DMS153 treated with DMSO at 0.1 percent for 48 hours (cell line): ENCODE results near the gene ARL2BP.

Experiments used
- DNase-seq: peaks from one replicate; lab custom pipeline; 2025; ENCODE audit not compliant: unreplicated experiment; lab: John Stamatoyannopoulos, UW

ARL2BP gene

DNA sequence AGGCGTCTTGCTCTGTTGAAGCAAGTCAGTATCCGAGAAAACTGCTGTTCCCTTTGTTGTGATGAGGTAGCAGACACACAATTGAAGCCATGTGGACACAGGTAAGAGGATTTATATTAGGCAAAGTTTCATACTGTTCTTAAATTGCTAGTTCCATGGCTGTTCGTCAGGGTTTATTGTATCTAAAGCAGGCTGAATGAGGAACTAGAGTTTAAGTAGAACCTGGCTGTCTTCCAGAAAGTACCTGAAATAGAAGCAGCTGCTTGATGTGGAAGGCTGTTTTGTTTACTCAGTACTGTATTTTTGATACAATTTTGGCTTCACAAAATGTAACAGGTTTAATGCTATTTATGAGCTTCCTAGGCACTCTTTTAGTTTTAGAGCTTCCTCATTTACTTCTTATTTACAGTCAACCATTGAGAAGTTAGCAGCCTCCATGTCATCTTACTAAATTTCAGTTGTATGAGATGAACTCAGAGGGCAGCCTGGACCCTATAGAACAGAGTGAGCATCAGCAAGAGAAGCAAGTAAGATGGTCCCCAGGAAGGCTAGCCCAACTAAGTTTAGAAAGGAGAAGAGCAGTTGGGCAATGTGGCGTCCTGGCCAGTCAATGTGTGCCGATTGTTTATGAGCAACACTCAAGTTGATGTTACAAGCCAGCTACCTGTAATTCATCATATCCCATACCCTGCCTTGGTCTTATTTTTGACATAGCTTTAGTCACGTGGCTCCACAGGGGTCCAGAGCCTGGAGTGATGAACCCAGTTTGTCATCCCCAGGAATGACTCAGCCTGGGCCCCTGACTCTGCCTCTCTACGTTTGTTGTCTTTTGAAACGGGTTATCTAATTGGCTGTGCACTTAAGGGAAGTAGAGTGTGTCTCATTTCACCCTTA, 9.7 kb upstream of the ARL2BP start:
- peak; percentile 86 for DNase-seq

DNA sequence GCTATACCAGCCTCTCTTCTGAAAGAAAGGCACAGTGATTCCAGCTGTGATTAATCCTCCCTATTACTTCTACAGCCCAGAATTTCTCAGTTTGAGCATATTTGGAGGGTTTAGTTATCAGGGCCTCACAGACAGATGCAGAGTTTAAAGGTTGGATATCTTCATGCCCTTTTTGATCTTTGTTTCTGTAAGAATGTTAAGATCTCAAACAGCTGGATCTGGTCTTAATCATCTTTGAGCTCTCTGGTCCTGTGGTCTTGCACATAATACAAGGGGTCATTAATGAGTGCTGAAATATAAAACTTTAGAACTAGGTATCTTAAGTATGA, 9.1 kb upstream of the ARL2BP start:
- DNase-seq = no peak

DNA sequence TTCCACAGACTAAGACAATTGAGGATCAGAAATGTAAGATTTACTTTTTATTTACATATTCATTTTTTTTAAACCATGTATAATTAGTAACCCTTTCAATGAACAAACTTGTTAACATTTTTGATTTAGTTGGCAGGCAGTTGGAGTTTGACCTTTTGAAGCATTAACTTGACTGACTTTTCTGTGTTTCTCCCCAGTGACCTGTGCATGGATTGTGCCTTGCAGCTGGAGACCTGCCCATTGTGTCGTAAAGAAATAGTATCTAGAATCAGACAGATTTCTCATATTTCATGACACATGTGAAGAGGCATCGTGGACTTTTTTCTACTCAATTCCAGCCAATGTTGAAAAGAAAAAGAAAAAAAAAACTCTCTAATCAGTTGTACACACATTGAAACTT, 6.4 kb upstream of the ARL2BP start:
- no peak for DNase-seq

DNA sequence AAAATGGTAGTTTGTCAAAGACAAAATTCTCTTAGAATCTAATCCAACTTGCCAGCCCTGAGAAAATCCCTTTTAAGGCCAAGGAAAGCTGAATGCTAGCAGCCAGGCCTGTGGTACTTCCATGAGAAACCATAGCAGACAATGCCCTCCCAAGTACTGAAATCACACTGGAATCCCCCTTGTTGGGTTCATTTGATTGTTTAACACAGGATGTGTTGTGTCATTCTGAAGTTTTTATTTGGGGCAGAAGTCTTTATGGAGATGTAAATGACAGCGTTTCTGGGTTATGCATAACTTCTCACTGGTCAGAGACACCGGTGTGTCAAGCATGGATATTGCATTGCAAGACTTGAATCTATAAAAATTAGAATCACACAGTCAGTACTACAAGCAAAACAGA, 6.0 kb upstream of the ARL2BP start:
- no peak for DNase-seq

- no peak for DNase-seq
Observed at GRCh38 chr16:57240851-57241250, 4.2 kb upstream of the ARL2BP start.

DNA sequence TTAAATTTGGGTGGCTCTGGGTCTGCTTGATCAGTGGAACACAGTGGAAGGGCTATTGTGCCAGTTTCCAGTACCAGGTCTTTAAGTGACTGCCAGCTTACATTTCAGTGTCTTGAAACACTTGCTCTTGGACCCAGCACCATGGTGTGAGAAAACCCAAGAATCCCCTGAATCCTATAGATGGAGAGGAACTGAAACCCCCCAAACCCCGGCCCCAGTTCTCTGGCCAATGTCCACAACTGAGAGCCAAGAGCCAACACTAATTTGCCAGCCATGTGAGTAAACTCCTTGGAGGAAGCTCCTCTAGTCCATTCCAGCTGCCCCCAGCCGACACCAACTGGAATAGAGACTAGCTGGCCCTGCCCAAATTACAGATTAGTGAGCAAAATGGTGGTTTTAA, 2.4 kb upstream of the ARL2BP start:
- DNase-seq = no peak

GRCh38 chr16:57244463-57244766, 644 bp upstream of the ARL2BP start:
- no peak for DNase-seq

DNA sequence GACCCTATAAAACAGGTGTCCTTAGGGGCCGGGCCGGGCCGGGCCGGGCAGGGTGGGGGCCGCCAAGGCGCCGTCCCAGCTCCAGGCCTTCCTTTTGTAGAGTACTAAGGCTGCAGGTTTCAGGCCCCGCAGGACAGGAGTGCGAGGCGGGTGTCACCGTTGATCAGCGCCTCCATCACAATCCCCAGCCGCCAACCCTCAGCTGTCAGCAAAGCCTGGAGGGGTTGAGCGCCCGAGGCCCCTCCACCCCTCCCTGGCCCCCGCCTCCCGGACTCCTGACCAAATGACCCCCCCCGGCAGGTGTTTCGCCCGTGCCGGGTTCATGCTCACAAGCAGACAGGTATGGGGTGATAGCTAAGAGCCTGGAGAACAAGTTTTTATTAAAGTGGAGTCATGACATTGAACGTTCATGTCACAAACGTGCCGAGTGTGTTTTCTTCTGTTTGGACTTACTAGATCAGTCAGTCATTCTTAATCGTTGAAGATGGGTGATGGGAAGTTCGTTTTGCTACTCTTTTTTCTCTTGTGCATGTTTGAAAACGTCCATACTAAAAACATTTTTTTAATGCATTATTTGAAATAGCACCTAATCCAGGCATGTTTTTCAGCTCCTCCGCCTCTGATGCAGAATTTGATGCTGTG, 534 bp downstream of the ARL2BP start:
- DNase-seq = no peak

GRCh38 chr16:57251352-57251751, 6.3 kb downstream of the ARL2BP start:
- no peak for DNase-seq

- DNase-seq = no peak
Observed at GRCh38 chr16:57252148-57252721, 7.2 kb downstream of the ARL2BP start.

- DNase-seq = no peak
Observed at GRCh38 chr16:57253466-57253865, 8.4 kb downstream of the ARL2BP start.

DNA sequence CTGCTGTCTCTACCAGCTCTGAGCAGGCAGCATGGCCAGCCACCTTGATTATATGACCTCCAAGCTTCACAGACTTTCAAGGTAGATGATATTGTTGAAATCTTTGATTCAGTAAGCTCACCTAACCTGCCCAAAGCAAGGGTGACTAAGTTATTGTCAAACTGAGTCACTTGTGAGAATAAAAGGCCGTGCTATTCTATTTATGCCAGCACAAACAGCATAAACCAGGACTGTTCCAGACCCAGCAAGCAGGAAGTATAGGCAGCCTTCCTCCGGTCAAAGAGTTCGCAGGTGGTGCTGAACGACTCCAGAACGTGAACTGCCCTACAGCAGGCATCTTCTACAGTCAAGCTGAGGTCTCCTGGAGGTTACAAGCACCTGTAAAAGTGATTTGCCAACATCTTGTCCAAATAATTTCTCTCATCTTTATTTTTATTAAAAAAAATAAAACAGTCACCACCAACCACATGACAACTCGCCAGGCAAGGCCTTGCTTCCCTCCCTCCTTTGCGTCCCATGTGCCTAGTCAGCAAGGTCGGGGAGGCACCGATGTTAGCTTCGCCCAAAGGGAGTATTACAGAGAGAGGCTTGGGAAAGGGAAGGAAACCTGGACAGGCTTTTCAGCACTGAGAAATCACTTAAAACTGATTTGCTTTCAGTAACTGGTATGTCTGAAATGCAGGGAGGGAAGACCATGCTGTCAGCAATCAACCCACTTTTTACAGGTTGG, 10.8 kb downstream of the ARL2BP start:
- DNase-seq = no peak

- DNase-seq = no peak
Observed at GRCh38 chr16:57256601-57257395, 11.7 kb downstream of the ARL2BP start.

DNA sequence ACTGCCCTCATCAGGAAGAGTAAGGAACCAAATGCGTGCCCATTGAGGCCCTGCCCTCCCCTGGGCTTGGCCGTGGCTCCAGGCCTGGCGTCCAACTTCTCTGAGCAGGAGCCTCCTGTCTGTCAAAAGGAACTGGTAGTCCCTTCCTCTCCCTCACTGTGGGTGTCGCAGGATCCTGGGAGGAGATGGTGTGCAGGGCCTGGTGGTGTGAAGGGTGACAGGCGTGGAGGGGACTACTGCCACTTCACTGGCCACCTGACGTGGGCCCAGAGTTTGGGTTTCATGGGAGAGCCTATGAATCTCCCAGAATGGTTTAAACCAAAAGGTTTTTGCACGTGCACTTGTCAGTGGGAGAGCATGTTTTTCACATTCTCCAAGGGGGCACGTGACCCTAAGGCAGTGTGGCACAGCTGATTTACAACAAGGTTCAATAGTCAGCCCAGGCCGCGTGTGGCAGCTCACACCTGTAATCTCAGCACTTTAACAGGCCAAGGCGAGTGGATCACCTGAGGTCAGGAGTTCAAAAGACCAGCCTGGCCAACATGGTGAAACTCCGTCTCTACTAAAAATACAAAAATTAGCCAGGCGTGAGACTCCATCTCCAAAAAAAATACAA, 12.5 kb downstream of the ARL2BP start:
- no peak for DNase-seq

DNA sequence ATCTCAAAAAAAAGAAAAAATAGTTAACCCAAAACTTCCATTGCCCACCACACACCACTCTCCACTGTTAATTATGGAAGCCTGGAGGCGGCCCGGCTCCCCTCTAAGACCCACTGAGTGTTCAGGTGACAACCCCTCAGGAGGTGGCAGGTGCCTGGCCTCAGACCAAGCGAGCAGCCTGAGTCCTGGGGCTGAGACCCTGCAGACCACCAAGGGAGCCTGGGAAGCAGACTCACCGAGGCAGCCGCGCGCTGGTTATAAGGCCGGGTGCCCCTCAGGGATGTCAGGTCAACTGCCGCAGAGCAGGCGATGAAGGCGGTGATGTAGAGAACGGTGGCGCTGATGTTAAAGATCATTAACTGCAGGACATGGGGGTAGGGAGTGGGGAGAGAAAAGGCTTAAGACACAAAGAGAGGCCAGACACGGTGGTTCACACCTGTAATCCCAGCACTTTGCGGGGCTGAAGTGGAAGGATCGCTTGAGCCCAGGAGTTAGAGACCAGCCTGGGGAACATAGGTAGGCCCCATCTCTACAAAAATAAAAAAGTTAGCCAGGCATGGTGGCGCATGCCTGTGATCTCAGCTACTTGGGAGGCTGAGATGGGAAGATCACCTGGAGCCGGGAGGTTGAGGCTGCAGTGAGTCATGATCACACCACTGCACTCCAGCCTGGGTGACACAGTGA, 13.3 kb downstream of the ARL2BP start:
- no peak for DNase-seq

- DNase-seq = no peak
Observed at GRCh38 chr16:57258910-57259475, 13.9 kb downstream of the ARL2BP start.

GRCh38 chr16:57260294-57260929, 15.4 kb downstream of the ARL2BP start:
- no peak for DNase-seq

DNA sequence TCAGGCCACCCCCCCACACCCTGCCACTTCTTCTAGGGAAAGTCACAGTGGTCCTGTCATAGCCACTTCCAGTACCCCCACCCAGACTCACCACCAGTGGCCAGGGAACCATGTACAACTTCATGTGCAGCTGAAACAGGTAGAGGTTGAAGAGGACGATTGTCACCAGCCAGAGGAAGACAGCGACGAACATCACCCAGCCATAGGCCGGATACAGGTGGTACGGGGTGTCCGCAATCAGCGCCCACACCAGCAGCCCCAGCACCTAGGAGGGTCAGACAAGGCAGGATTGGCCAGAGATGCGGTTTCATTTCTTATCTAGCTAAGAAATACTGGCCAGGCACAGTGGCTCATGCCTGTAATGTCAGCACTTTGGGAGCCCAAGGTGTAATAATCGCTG, 16.7 kb downstream of the ARL2BP start:
- no peak for DNase-seq

DNA sequence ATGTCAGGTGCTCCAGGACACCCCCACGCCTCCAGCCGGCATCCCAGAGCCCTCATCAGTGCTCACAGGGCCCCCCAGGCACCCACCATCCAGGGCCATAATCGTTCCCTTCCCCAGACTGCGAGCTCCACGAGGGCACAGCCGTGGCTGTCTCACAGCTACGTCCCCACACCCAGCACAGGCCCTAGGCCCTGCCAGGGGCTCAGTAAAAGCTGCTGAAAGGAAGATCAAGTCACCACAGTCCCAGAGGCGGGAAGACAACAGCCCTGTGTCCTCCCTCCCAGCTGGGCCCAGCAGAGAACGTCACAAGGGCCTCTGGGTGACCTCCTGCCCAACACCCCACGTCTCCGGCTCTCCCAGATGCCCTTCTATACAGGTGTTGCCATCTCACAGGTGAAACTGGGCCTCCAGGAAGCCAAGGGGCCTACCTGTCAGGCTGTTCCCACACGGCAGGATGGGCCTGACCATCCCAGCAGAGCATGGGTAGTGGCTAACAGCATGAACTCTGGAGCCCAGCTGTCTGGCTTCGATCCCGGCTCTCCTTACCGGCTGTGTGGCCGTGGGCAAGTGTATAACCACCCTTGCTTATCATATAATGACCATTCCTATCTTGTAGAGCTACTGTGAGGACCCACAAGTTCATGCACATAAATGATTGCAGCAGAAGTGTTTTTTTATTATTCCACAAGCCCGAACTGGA, 17.9 kb downstream of the ARL2BP start:
- no peak for DNase-seq
